ENCODE measurements around the gene KRTAP19-3.

The KRTAP19-3 gene

GRCh38 chr21:30448514-30448913 is 43.3 kb downstream of the KRTAP19-3 start:
- H3K4me3 ChIP-seq (ENCODE audit: low read length) = no peak overlapping the region
- TF ChIP-seq, protein P1, sequence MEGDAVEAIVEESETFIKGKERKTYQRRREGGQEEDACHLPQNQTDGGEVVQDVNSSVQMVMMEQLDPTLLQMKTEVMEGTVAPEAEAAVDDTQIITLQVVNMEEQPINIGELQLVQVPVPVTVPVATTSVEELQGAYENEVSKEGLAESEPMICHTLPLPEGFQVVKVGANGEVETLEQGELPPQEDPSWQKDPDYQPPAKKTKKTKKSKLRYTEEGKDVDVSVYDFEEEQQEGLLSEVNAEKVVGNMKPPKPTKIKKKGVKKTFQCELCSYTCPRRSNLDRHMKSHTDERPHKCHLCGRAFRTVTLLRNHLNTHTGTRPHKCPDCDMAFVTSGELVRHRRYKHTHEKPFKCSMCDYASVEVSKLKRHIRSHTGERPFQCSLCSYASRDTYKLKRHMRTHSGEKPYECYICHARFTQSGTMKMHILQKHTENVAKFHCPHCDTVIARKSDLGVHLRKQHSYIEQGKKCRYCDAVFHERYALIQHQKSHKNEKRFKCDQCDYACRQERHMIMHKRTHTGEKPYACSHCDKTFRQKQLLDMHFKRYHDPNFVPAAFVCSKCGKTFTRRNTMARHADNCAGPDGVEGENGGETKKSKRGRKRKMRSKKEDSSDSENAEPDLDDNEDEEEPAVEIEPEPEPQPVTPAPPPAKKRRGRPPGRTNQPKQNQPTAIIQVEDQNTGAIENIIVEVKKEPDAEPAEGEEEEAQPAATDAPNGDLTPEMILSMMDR (conservative IDR thresholded peaks at IDR 0.05; ENCODE audit: low read length) = no peak
- no peak for DNase-seq (ENCODE audit: low read depth)

DNA sequence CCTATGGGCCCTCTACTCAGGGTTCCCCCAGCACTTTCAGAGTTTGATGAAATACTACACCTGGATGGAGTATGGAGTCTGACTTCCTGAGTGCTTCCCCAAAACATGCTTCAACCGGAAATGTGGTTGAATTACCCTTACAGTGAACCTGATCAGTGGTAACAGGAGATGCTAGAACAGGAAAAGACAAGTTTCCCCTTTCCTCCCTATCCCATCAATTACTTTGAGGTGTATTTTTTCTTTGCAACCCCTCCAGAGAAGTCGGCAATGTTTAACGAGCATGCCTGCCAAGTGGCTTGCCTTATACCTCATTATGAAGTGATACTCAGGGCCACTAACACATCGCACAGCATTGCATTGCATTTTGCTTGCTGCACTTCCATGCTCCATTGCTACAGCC is 44.8 kb downstream of the KRTAP19-3 start:
- no peak for DNase-seq (ENCODE audit: low read depth)
- no peak overlapping the region for H3K4me3 ChIP-seq (ENCODE audit: low read length)
- TF ChIP-seq, protein P1 (conservative IDR thresholded peaks at IDR 0.05; ENCODE audit: low read length) = no peak

- no peak for DNase-seq (ENCODE audit: low read depth)
- H3K4me3 ChIP-seq (ENCODE audit: low read length) = no peak overlapping the region
- TF ChIP-seq, protein P1 (conservative IDR thresholded peaks at IDR 0.05; ENCODE audit: low read length) = no peak
Measured at GRCh38 chr21:30444204-30444603, 47.6 kb downstream of the KRTAP19-3 start.

GRCh38 chr21:30443226-30443625 is 48.6 kb downstream of the KRTAP19-3 start:
- DNase-seq (ENCODE audit: low read depth) = no peak
- H3K4me3 ChIP-seq (ENCODE audit: low read length) = no peak overlapping the region
- TF ChIP-seq, protein P1 (conservative IDR thresholded peaks at IDR 0.05; ENCODE audit: low read length) = no peak
